HG02642 (cell line): ENCODE results near the gene RPL14.
"Not testable (repeated sequence)": the region's sequence is repeated elsewhere in the genome, so short reads cannot be mapped to it uniquely, and the experiment has no call there.

Experiments
- ATAC-seq: cut with Tn5 transposase; IDR thresholded peaks from one replicate; pipeline ENCODE4 v1.9.1; 2021; ENCODE audit warnings: mild to moderate bottlenecking; ENCODE audit not compliant: unreplicated experiment, poor library complexity

RPL14 gene

GRCh38 chr3:40456940-40457823, at the start of gene RPL14:
Gene RPL14, plus strand, starts transcription at chr3:40457339. Its CDS starts 133 bp downstream, at chr3:40457472.
- ATAC-seq = peak; percentile 75

GRCh38 chr3:40407611-40408010, 49.5 kb upstream of the RPL14 start:
- no peak for ATAC-seq

GRCh38 chr3:40414270-40414669, 42.9 kb upstream of the RPL14 start:
- no peak for ATAC-seq

GRCh38 chr3:40417845-40418543, 39.1 kb upstream of the RPL14 start:
- no peak for ATAC-seq

- ATAC-seq = no peak
These were observed 34.3 kb upstream of the RPL14 start for GRCh38 chr3:40422861-40423260.

- ATAC-seq = no peak
These were observed 30.0 kb upstream of the RPL14 start for GRCh38 chr3:40427045-40427669.

GRCh38 chr3:40432793-40433192, 24.3 kb upstream of the RPL14 start:
- ATAC-seq = no peak

- no peak for ATAC-seq
These were observed 19.2 kb upstream of the RPL14 start for GRCh38 chr3:40437889-40438288.

GRCh38 chr3:40445062-40445461, 12.1 kb upstream of the RPL14 start:
- ATAC-seq = no peak

- no peak for ATAC-seq
These were observed 11.3 kb upstream of the RPL14 start for GRCh38 chr3:40445880-40446279.

- ATAC-seq = no peak
These were observed 6.7 kb upstream of the RPL14 start for GRCh38 chr3:40450438-40450837.

GRCh38 chr3:40451551-40451950, 5.6 kb upstream of the RPL14 start:
- ATAC-seq = no peak

GRCh38 chr3:40452057-40452456, 5.1 kb upstream of the RPL14 start:
- ATAC-seq = no peak

- ATAC-seq = no peak
These were observed 4.6 kb upstream of the RPL14 start for GRCh38 chr3:40452562-40452875.

GRCh38 chr3:40452876-40453730, 4.0 kb upstream of the RPL14 start:
- peak; percentile 93 for ATAC-seq

GRCh38 chr3:40453933-40454332, 3.2 kb upstream of the RPL14 start:
- ATAC-seq = no peak

GRCh38 chr3:40455328-40455727, 1.8 kb upstream of the RPL14 start:
- no peak for ATAC-seq

GRCh38 chr3:40456279-40456939, 730 bp upstream of the RPL14 start:
- no peak for ATAC-seq

- no peak for ATAC-seq
These were observed 1.3 kb downstream of the RPL14 start for GRCh38 chr3:40458473-40458872.

- not testable (repeated sequence) for ATAC-seq
These were observed 3.3 kb downstream of the RPL14 start for GRCh38 chr3:40460481-40460880.
